ENCODE measurements around the gene ANKS1B. TPM values are rescaled to one million over a fixed set of nuclear protein-coding genes. Genes with fewer than 3 reads are reported as not detected.

Gene ANKS1B
- total RNA-seq, 1 donor: 47.0 TPM

GRCh38 chr12:98935847-98936246 is 1048.9 kb downstream of the ANKS1B start:
- TF ChIP-seq, protein P1, sequence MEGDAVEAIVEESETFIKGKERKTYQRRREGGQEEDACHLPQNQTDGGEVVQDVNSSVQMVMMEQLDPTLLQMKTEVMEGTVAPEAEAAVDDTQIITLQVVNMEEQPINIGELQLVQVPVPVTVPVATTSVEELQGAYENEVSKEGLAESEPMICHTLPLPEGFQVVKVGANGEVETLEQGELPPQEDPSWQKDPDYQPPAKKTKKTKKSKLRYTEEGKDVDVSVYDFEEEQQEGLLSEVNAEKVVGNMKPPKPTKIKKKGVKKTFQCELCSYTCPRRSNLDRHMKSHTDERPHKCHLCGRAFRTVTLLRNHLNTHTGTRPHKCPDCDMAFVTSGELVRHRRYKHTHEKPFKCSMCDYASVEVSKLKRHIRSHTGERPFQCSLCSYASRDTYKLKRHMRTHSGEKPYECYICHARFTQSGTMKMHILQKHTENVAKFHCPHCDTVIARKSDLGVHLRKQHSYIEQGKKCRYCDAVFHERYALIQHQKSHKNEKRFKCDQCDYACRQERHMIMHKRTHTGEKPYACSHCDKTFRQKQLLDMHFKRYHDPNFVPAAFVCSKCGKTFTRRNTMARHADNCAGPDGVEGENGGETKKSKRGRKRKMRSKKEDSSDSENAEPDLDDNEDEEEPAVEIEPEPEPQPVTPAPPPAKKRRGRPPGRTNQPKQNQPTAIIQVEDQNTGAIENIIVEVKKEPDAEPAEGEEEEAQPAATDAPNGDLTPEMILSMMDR (IDR thresholded peaks at IDR 0.05; ENCODE audit: insufficient read depth, low read length): no peak
- no peak overlapping the region for H3K4me3 ChIP-seq (ENCODE audit: low read depth, low read length)
- peak; percentile 8 for DNase-seq (ENCODE audit: low read depth)

- H3K4me3 ChIP-seq (ENCODE audit: low read depth, low read length): no peak overlapping the region
- TF ChIP-seq, protein P1 (IDR thresholded peaks at IDR 0.05; ENCODE audit: insufficient read depth, low read length): no peak
- no peak for DNase-seq (ENCODE audit: low read depth)
These were observed 1061.9 kb downstream of the ANKS1B start for GRCh38 chr12:98922871-98923270.

DNA sequence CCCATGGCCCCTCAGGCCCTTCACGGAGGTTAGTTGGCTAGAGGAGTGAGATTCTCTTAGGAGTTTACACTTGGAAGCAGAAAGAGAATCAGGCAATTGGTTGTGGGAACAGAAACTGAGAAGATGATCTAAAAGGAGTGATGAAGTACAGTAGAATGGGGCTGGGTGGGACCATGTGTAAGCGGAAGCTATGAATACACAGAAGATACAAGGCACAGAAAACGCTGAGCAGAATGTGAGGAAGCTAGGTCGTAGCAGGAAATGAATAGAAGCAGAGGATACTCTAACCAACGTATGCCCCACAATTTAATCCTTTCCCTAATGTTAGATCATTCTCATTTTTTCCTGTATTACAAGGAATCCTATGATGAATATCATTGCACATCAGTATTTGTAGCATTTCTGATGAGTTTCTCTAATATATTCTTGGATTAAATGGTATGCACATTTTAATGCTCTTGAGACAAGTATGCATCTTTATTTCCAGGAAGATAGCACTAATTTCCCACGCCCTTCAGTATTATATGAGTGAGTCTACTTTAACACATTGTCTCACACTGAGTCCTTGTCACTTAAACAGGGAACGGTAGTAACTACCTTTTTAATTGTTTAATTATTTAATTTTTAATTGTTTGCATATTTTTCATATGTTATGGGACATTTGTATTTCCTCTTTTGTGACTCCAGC is 1066.4 kb downstream of the ANKS1B start:
- TF ChIP-seq, protein P1 (IDR thresholded peaks at IDR 0.05; ENCODE audit: insufficient read depth, low read length): no peak
- DNase-seq (ENCODE audit: low read depth): no peak
- H3K4me3 ChIP-seq (ENCODE audit: low read depth, low read length): no peak overlapping the region

GRCh38 chr12:98916106-98916505 is 1068.6 kb downstream of the ANKS1B start:
- H3K4me3 ChIP-seq (ENCODE audit: low read depth, low read length): no peak overlapping the region
- DNase-seq (ENCODE audit: low read depth): no peak

DNA sequence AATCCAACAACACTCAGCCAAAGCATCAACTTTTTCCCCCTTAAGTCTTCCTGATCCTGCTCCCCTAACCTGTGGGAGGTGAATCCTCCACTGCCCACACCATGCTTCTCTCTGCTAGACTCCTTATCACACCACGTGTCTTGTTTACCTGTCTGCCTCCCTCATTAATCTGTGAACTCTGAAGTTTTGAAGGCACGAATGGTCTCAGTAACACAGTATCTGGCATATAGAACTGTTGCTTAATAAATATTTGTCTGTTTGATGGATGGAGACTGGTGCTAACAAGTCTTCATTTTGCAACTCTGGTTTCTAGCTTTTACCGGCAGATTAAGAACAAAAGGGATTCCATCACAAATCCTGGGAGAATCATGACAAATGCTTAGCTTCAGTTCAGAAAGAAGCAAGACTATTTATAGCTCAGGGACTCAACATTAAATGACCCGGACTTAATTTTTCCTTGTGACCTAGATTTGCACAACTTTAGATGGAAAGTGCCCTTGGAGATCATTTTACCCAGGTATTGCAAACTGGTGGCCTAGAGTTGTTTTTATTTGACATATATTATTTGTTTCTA is 1072.2 kb downstream of the ANKS1B start:
- H3K4me3 ChIP-seq (ENCODE audit: low read depth, low read length): no peak overlapping the region
- TF ChIP-seq, protein P1 (IDR thresholded peaks at IDR 0.05; ENCODE audit: insufficient read depth, low read length): no peak
- DNase-seq (ENCODE audit: low read depth): no peak

More at GRCh38 chr12:98916106-98916505, 1068.6 kb downstream of the ANKS1B start:
- TF ChIP-seq, protein P1 (IDR thresholded peaks at IDR 0.05; ENCODE audit: insufficient read depth, low read length): no peak

- DNase-seq (ENCODE audit: low read depth): no peak
These were observed 1073.3 kb downstream of the ANKS1B start for GRCh38 chr12:98911396-98911795.

More at GRCh38 chr12:98911396-98911795, 1073.3 kb downstream of the ANKS1B start:
- no peak overlapping the region for H3K4me3 ChIP-seq (ENCODE audit: low read depth, low read length)
- TF ChIP-seq, protein P1 (IDR thresholded peaks at IDR 0.05; ENCODE audit: insufficient read depth, low read length): no peak

Measured in fibroblast of the aortic adventitia (primary cell).